SK-N-SH (cell line): ENCODE data around the gene CILP. TPM values are rescaled to one million over a fixed set of nuclear protein-coding genes. Genes with fewer than 3 reads are reported as not detected.

Experiments
- CTCF ChIA-PET: fragments of 300-600, 350-600 bp; formaldehyde crosslinking; extraction: SDS; loops from one replicate; lab custom pipeline; 2021; lab: Yijun Ruan, JAX
- POLR2A ChIA-PET: fragments of 350-600 bp; sonication (Branson Sonifier 250); formaldehyde crosslinking; extraction: SDS; loops from one replicate; lab custom pipeline; 2020; ENCODE audit warnings: antibody characterized with exemption, inconsistent platforms; lab: Yijun Ruan, JAX
- DNase-seq: peaks from one replicate; pipeline ENCODE4 v3.0.0; 2012
- H2AFZ ChIP-seq: fragments of 200-600 bp; sonication (generic); 2 replicates; pipeline ENCODE4 v1.8.1; 2016; ENCODE audit warnings: antibody characterized with exemption, mild to moderate bottlenecking, low read depth
- H3F3A ChIP-seq: fragments of 200-600 bp; sonication (generic); replicated peaks from 2 replicates; pipeline ENCODE3; 2016; ENCODE audit warnings: antibody characterized with exemption, mild to moderate bottlenecking; ENCODE audit not compliant: insufficient read depth
- H3K27ac ChIP-seq, 2 experiments: fragments of 200-500 bp in 1 of 2; fragments of 200-600 bp in 1 of 2; sonication (Bioruptor generic) in 1 of 2; sonication (generic), shearing (Covaris generic) in 1 of 2; 2 replicates each; pipeline versions ENCODE4 v1.5.1 to v1.6.1; 2014 to 2016; ENCODE audit warnings: low read depth in 2 of 2, inconsistent platforms in 1 of 2, low read length in 1 of 2, mild to moderate bottlenecking in 1 of 2, mixed read lengths in 1 of 2
- H3K27me3 ChIP-seq: fragments of 200-600 bp; sonication (generic), shearing (Covaris generic); 2 replicates; pipeline ENCODE4 v1.6.1; 2016; ENCODE audit warnings: mixed run types; ENCODE audit not compliant: insufficient read depth
- H3K36me3 ChIP-seq, 2 experiments: fragments of 200-500 bp in 1 of 2; fragments of 200-600 bp in 1 of 2; sonication (Bioruptor generic) in 1 of 2; sonication (generic) in 1 of 2; replicated peaks in 1 of 2; 2 replicates each; pipeline versions ENCODE3 to v1.5.1; 2014 to 2016; ENCODE audit warnings: low read length in 1 of 2, mild to moderate bottlenecking in 1 of 2; ENCODE audit not compliant: insufficient read depth in 2 of 2, control insufficient read depth in 1 of 2
- H3K4me1 ChIP-seq, 2 experiments: fragments of 200-500 bp in 1 of 2; fragments of 200-600 bp in 1 of 2; sonication (Bioruptor generic) in 1 of 2; sonication (generic), shearing (Covaris generic) in 1 of 2; 2 replicates each; pipeline versions ENCODE4 v1.5.1 to v1.6.1; 2014 to 2016; ENCODE audit warnings: low read depth in 1 of 2, low read length in 1 of 2, mixed run types in 1 of 2; ENCODE audit not compliant: insufficient read depth in 2 of 2, control insufficient read depth in 1 of 2
- H3K4me2 ChIP-seq: fragments of 200-600 bp; sonication (generic), shearing (Covaris generic); 2 replicates; pipeline ENCODE4 v1.6.1; 2017; ENCODE audit warnings: mixed run types
- H3K4me3 ChIP-seq, 2 experiments: fragments of 200-500 bp in 1 of 2; fragments of 200-600 bp in 1 of 2; sonication (Bioruptor generic) in 1 of 2; sonication (generic), shearing (Covaris generic) in 1 of 2; 2 replicates each; pipeline versions ENCODE4 v1.5.1 to v1.8.1; 2014 to 2016; ENCODE audit warnings: low read depth in 2 of 2, inconsistent platforms in 1 of 2, low read length in 1 of 2, mild to moderate bottlenecking in 1 of 2, mixed read lengths in 1 of 2, moderate library complexity in 1 of 2
- H3K79me2 ChIP-seq: fragments of 200-600 bp; sonication (generic); 2 replicates; pipeline ENCODE4 v1.8.1; 2017; ENCODE audit warnings: mild to moderate bottlenecking; ENCODE audit not compliant: insufficient read depth
- H3K9ac ChIP-seq: fragments of 200-600 bp; sonication (generic); 2 replicates; pipeline ENCODE4 v1.6.1; 2017; ENCODE audit warnings: mixed run types
- H3K9me2 ChIP-seq: fragments of 200-600 bp; sonication (generic); 2 replicates; pipeline ENCODE4 v1.6.1; 2017; ENCODE audit warnings: mixed run types
- H3K9me3 ChIP-seq: fragments of 200-600 bp; sonication (generic); 2 replicates; pipeline ENCODE4 v1.6.1; 2017; ENCODE audit warnings: mixed run types, mild to moderate bottlenecking, moderate library complexity
- H4K20me1 ChIP-seq: fragments of 200-600 bp; sonication (generic); 2 replicates; pipeline ENCODE4 v1.6.1; 2017; ENCODE audit warnings: mild to moderate bottlenecking, mixed run types; ENCODE audit not compliant: insufficient read depth
- CHD2 ChIP-seq: fragments of 150-350 bp; IDR thresholded peaks from 2 replicates; pipeline ENCODE4 v1.6.1; 2018; ENCODE audit warnings: low read length; ENCODE audit not compliant: partially characterized antibody
- CTCF ChIP-seq: fragments of 200-600 bp; sonication (generic); IDR thresholded peaks from 2 replicates; pipeline ENCODE4 v1.6.1; 2017; ENCODE audit warnings: antibody characterized with exemption, mild to moderate bottlenecking, moderate library complexity
- FOSL2 ChIP-seq: IDR thresholded peaks from 2 replicates; pipeline ENCODE4 v1.4.0; 2012; ENCODE audit warnings: low read depth, mild to moderate bottlenecking, moderate library complexity, borderline replicate concordance
- GABPA ChIP-seq: IDR thresholded peaks from 2 replicates; pipeline ENCODE4 v1.4.0; 2012; ENCODE audit warnings: low read depth, mild to moderate bottlenecking
- JUND ChIP-seq: IDR thresholded peaks from 2 replicates; pipeline ENCODE4 v1.4.0; 2012
- MEF2A ChIP-seq: IDR thresholded peaks from 2 replicates; pipeline ENCODE4 v1.4.0; 2012; ENCODE audit warnings: low read depth, borderline replicate concordance
- NRF1 ChIP-seq: IDR thresholded peaks from 2 replicates; pipeline ENCODE4 v1.6.1; 2012; ENCODE audit warnings: low read depth, mild to moderate bottlenecking, low read length
- RCOR1 ChIP-seq: fragments of 150-350 bp; IDR thresholded peaks from 2 replicates; pipeline ENCODE4 v1.6.1; 2017; ENCODE audit warnings: antibody characterized with exemption, low read length
- REST ChIP-seq: IDR thresholded peaks from 2 replicates; pipeline ENCODE4 v1.6.1; 2012; ENCODE audit warnings: mild to moderate bottlenecking, low read depth, low read length, moderate library complexity
- SMC3 ChIP-seq: IDR thresholded peaks from 2 replicates; pipeline ENCODE4 v1.6.1; 2012; ENCODE audit warnings: low read depth, low read length, improper control_type of control experiment
- TAF1 ChIP-seq: IDR thresholded peaks from 2 replicates; pipeline ENCODE4 v1.6.1; 2012; ENCODE audit warnings: low read depth, mild to moderate bottlenecking, low read length, moderate library complexity, borderline replicate concordance
- TCF12 ChIP-seq: IDR thresholded peaks from 2 replicates; pipeline ENCODE4 v1.4.0; 2012
- USF2 ChIP-seq: fragments of 150-350 bp; IDR thresholded peaks from 2 replicates; pipeline ENCODE4 v1.6.1; 2017; ENCODE audit warnings: antibody characterized with exemption, low read length, low read depth, borderline replicate concordance
- ZBTB33 ChIP-seq: IDR thresholded peaks from 2 replicates; pipeline ENCODE4 v1.4.0; 2012; ENCODE audit warnings: low read depth, borderline replicate concordance
- WGBS: methylation state at CpG from one replicate; pipeline ENCODE4 v1.1.6; 2017; ENCODE audit warnings: low lambda C conversion rate; 5-methylcytosine and 5-hydroxymethylcytosine counted together
- polyA plus RNA-seq, 3 experiments: library from polyadenylated mRNA; depleted of rRNA; stranded (reverse); fragments of >200 nt; gene quantifications; 2 replicates each; pipeline ENCODE4 v1.2.3, GENCODE V29; 2012

Gene CILP
- polyA plus RNA-seq, 1 of the 3 experiments (the other 2 are of a cell fraction) = 0.03 TPM

GRCh38 chr15:65184305-65184867 is 26.9 kb downstream of the CILP start (continued):
- TF ChIP-seq REST = no peak
- TF ChIP-seq MEF2A = no peak
- no peak for TF ChIP-seq GABPA
- TF ChIP-seq CHD2 = peak; percentile 97
- no peak for TF ChIP-seq USF2
- TF ChIP-seq SMC3 = no peak
- TF ChIP-seq ZBTB33 = peak; percentile 86
- TF ChIP-seq TCF12 = no peak
- no peak for TF ChIP-seq FOSL2
- no peak for TF ChIP-seq TAF1
- TF ChIP-seq CTCF = no peak
- no peak for TF ChIP-seq JUND
- TF ChIP-seq NRF1 = no peak

GRCh38 chr15:65183865-65184159 is 27.5 kb downstream of the CILP start:
- H3K9me2 ChIP-seq = no peaks in the 10 kb centered on the region
- no peak for TF ChIP-seq RCOR1
- TF ChIP-seq CTCF = peak; percentile 29
- peaks cover 3% of the 10 kb centered on the region for H3F3A ChIP-seq
- WGBS = 5% methylated on average over 4 of the region's 4 CpGs
- peak overlapping the region; percentile 77 to 87 for H3K4me3 ChIP-seq
- peaks cover 41% of the 10 kb centered on the region for H4K20me1 ChIP-seq
- H2AFZ ChIP-seq = peak overlapping the region; percentile 81
- peak overlapping the region; percentile 79 for H3K9ac ChIP-seq
- no peaks in the 10 kb centered on the region for H3K9me3 ChIP-seq
- ChIA-PET POLR2A (interaction anchor here (2.3 to 2.4 kb wide), 2 partner anchors 102 to 121 kb away, joined by 20 to 23 read pairs; partner anchors contain the start of genes PARP16 and RNU5B-1), CTCF (interaction anchor here (1.6 to 6.5 kb wide), 2 partner anchors 66 to 86 kb away, joined by 3 to 63 read pairs; no protein-coding TSS in a partner anchor)
- H3K36me3 ChIP-seq = peaks cover 13 to 29% of the 10 kb centered on the region in 2 experiments
- H3K4me1 ChIP-seq = peaks cover 0 to 5% of the 10 kb centered on the region in 2 experiments; a peak in 2 of 4 replicates
- peak overlapping the region; percentile 80 for H3K4me2 ChIP-seq
- DNase-seq = no peak
- peaks cover 62% of the 10 kb centered on the region for H3K79me2 ChIP-seq
- H3K27me3 ChIP-seq = no peaks in the 10 kb centered on the region
- peak overlapping the region; percentile 78 to 89; a peak in 3 of 4 replicates for H3K27ac ChIP-seq
